Activated naive CD4-positive, alpha-beta T cell treated with anti-CD3 and anti-CD28 coated beads, Interleukin-2, amount 10 ng/mL, durations not matched to agents 5 hours and 36 hours (primary cell): ENCODE data around the gene LRGUK. TPM values are rescaled to one million over a fixed set of nuclear protein-coding genes. Genes with fewer than 3 reads are reported as not detected.

Experiments used
- total RNA-seq, 2 experiments: library from RNA; stranded (reverse); gene quantifications; one replicate each; pipeline ENCODE4 v1.2.3, GENCODE V29; 2021

The LRGUK gene
- total RNA-seq = under 1 TPM; 0.15 to 0.19 TPM

DNA sequence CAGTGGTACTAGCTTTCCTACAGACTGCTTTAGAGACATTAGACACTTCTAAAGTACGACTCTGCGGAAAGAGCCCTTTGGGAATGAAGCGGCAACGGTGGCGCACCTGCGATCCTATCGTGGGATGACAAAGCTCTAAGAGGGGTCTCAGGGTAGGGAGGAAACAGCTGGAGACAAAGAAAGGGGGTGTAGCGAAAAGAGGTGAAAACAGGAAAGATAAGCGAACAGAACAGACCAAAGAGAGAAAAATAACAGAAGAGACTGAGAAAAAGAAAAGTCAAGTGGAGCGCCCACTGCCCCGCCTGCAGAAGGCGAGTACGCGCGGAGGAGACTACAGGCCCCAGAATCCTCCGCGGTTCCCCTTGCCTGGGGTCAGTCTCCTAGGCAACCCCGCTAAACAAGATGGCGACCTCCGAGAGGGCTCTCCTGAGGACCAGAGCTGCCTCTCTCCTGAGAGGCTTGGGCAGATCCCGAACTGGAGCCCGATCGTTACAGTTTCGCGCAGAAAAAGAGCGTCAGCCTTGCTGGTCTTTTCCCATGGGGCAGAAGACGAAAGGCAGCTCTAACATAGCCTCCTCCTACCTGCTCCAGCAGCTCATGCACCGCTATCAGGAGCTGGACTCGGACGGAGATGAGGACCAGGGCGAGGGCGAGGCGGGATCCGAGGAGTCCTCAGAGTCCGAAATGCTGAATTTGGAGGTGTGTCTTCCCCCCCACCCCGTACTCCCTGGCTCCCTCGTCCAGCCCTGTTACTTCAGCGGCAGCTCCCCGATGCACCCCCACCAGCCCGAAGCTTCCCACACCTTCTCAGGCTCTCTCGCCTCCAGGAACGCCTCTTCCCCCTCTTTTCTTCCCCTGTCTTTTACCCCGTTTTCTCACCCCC lies at the start of gene LRGUK:
Gene LRGUK (plus strand): TSS at position 375 of the 883 bp plus-strand sequence. CDS start 28 bp downstream, at position 403.

Other genes starting within 250 kb of the LRGUK start
- 10 to 100 TPM; 16.7 to 18.1 TPM for gene SLC35B4, start 189.6 kb downstream of the LRGUK start, total RNA-seq